Omental fat pad (tissue), 4 donors: ENCODE measurements around the gene EPHA6. TPM values are rescaled to one million over a fixed set of nuclear protein-coding genes. Genes with fewer than 3 reads are reported as not detected.

Source experiments
- ATAC-seq: fragments of 150-250 bp; one replicate; pipeline ENCODE4 v1.9.1; 2016; ENCODE audit warnings: mild to moderate bottlenecking, moderate library complexity; ENCODE audit not compliant: low FRiP score
- DNase-seq: peaks from one replicate; pipeline ENCODE4 v3.0.0-alpha.2; 2019; ENCODE audit warnings: low spot score
- total RNA-seq, 4 donors: library from RNA; depleted of rRNA; stranded (reverse); fragments of >200 nt; gene quantifications; one replicate each; pipeline ENCODE4 v1.1.0, GENCODE V29; 2016
- TF ChIP-seq, protein P1 (sequence below), 3 donors: fragments of 450-650 bp; IDR thresholded peaks; one replicate each; pipeline ENCODE4 v1.5.1; 2016 to 2017; ENCODE audit warnings: antibody characterized with exemption in 3 of 3, mild to moderate bottlenecking in 3 of 3, moderate library complexity in 2 of 3

Gene EPHA6
- total RNA-seq, 4 donors from 2014 or later: 0.56 to 5.0 (median 2.4) TPM; not detected in 1

DNA sequence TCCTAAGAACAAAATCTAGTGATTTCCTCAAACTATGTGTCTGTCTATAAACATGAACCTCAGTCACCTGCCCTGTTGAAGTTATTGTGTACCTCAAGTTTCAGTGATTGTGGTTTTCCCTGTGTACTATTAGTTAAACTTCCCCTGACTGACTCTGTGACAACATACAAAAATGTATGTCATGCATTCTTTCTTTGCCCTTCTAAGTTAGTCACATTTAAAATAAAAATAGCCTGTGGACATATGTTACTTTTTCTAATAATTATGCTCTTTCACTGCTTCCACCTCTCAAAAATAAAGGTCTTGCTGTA, 29.8 kb downstream of the EPHA6 start:
- TF ChIP-seq, protein P1, sequence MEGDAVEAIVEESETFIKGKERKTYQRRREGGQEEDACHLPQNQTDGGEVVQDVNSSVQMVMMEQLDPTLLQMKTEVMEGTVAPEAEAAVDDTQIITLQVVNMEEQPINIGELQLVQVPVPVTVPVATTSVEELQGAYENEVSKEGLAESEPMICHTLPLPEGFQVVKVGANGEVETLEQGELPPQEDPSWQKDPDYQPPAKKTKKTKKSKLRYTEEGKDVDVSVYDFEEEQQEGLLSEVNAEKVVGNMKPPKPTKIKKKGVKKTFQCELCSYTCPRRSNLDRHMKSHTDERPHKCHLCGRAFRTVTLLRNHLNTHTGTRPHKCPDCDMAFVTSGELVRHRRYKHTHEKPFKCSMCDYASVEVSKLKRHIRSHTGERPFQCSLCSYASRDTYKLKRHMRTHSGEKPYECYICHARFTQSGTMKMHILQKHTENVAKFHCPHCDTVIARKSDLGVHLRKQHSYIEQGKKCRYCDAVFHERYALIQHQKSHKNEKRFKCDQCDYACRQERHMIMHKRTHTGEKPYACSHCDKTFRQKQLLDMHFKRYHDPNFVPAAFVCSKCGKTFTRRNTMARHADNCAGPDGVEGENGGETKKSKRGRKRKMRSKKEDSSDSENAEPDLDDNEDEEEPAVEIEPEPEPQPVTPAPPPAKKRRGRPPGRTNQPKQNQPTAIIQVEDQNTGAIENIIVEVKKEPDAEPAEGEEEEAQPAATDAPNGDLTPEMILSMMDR (IDR thresholded peaks at IDR 0.05): no peak
- DNase-seq (no peak), ATAC-seq (no peak)

DNA sequence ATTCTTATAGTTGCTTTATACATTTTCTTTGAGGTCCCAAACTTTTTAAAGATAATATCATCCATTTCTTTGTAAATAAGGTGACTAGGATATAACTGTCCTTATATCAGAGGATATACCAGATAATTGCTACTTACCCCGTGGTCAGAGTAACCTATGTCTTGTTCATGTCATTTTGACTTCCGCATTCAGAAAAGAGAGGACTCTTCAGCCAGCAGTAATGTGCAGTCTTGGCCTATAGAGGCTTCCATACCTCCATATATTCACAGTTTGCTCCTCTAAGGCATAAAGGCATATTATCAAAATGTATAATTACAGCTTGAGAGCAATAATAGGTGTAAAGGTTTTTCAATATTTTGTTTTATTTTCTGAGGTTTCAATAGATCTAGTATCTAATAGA, 38.5 kb downstream of the EPHA6 start:
- DNase-seq (no peak), ATAC-seq (no peak)
- TF ChIP-seq, protein P1 (IDR thresholded peaks at IDR 0.05): no peak

DNA sequence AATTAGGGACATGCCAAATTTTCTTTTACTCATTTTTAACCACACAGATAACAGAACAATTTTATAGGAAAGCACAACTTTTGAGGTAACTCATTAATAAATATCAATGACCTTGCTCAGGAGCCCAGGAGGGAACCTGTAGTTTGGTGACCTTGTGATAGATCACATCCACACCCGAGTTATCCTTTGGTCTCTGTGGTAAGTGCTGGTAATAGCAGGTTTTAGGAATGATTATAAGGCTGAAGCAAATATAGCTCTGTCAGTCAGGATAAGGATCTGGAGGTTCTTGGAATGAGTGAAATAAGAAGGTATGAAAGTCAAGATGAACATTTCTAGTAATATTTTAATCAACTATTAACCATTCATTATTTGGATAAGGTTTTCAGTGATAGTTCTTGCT, 46.5 kb downstream of the EPHA6 start:
- no peak for ATAC-seq
- DNase-seq: no peak

DNA sequence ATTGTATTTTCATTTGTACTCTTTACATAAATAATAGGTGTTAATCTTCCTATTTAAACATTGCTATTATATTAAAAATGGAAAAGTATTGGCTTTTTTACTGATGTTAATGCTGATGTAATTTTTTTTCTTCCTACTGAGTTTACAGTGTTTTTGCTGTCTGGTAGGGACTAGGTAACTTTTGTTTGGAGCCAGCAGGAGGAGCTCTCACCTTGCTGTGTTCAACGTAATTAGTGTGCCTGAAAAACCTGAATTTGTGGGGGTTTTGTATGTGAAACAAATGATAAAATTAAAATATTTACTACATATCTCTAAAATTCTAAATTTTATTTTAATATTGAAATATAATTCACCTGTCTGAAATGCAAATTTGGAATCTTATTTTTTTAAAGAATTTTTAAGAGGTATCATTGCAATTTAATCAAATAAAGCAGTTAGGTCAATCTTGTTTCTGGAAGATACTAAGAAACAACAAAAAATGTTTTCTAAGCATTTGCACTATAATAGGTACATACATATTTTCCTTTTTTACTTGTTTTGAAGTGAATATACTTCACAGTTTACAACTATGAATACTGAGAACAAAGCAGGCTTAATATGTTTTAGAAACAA, 48.8 kb downstream of the EPHA6 start:
- ATAC-seq: no peak
- DNase-seq: no peak
- TF ChIP-seq, protein P1 (IDR thresholded peaks at IDR 0.05): no peak

More for the DNA sequence above, 46.5 kb downstream of the EPHA6 start:
- TF ChIP-seq, protein P1 (IDR thresholded peaks at IDR 0.05): no peak

DNA sequence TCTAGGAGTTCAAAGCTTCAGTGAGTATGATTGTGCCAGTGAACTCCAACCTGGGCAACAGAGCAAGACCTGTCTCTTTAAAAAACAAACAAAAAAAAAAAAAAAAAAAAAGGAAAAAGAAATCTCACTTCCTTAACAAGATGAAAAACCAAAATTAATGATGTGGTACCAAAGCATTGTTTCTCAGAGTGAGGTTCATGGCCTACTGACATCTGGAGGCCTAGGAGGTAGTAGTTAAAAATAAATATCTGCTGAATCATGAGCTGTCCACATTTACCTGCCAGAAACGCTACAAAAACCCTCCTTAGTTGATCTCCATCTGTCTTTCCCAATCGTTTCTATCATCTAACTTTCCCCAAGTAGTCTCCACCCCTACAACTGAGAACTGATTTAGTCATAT, 51.2 kb downstream of the EPHA6 start:
- ATAC-seq (no peak), DNase-seq (no peak)
- TF ChIP-seq, protein P1 (IDR thresholded peaks at IDR 0.05): no peak

DNA sequence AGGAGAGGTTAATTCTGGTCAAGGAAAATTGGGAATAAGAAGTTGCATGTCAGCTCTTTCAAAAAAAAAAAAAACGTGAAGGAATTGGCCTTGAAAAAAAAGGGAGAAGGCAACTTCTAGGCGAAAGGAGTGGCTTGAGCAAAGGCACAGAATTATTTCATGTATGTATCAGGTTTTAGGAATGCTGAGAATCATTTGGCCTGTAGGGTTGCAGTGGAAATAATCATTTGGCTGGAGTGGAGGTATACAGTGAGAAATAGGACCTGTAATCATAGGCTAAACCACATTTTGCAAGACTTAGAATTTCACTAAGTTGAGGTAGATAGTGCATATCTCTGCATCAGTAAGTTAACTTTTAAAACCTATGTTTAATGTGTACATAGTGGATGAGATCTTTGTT, 54.9 kb downstream of the EPHA6 start:
- DNase-seq (no peak), ATAC-seq (no peak)
- TF ChIP-seq, protein P1 (IDR thresholded peaks at IDR 0.05): no peak

DNA sequence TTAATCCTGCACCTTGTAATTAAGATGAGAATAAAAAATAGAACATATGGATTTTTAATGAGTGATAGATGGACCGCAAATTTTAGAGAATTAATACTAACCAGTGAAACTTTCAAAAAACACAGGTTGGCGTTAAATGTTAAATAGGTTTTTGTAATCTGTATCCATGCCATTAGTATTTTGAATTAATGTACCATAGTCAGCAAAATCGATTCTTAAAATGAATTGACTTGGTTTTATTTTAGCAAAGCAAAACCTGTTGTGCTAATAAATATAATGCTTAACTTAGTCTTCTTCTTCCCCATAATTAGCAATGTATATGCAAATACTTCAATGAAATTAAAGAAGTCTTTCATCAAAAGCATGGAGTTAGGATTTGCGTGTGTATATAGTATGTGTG, 63.1 kb downstream of the EPHA6 start:
- TF ChIP-seq, protein P1 (IDR thresholded peaks at IDR 0.05): no peak
- DNase-seq (no peak), ATAC-seq (no peak)
